SU-DHL-6 (cell line): ENCODE data around the gene APLNR.

ENCODE experiments used
- H2AFZ ChIP-seq: fragments of 200-600 bp; sonication (generic); 2 replicates; pipeline ENCODE4 v1.6.1; 2014; ENCODE audit warnings: low read depth, mild to moderate bottlenecking, moderate library complexity, mixed read lengths, antibody characterized with exemption, low read length; ENCODE audit not compliant: severe bottlenecking
- H3F3A ChIP-seq: fragments of 200-600 bp; shearing (Covaris generic); 2 replicates; pipeline ENCODE4 v1.6.0; 2016; ENCODE audit warnings: antibody characterized with exemption, mild to moderate bottlenecking; ENCODE audit not compliant: insufficient read depth
- H3K27ac ChIP-seq: fragments of 200-600 bp; sonication (generic); 2 replicates; pipeline ENCODE4 v1.5.1; 2016; ENCODE audit warnings: low read depth, mild to moderate bottlenecking, low read length, moderate library complexity, mixed read lengths
- H3K27me3 ChIP-seq: fragments of 200-600 bp; sonication (generic), shearing (Covaris generic); 2 replicates; pipeline ENCODE4 v1.6.0; 2014; ENCODE audit warnings: mild to moderate bottlenecking, low read length
- H3K36me3 ChIP-seq: fragments of 200-600 bp; sonication (generic); 2 replicates; pipeline ENCODE4 v1.6.1; 2014; ENCODE audit warnings: mild to moderate bottlenecking, low read length, mixed read lengths
- H3K4me2 ChIP-seq: fragments of 300-600, 200-600 bp; shearing (Covaris generic), sonication (generic); 2 replicates; pipeline ENCODE4 v1.6.0; 2014; ENCODE audit warnings: low read length, low read depth, mild to moderate bottlenecking; ENCODE audit not compliant: poor library complexity, severe bottlenecking
- H3K4me3 ChIP-seq: fragments of 200-600 bp; sonication (generic); 2 replicates; pipeline ENCODE4 v1.5.1; 2014; ENCODE audit warnings: antibody characterized with exemption, low read length, mild to moderate bottlenecking, mixed read lengths; ENCODE audit not compliant: insufficient read depth, poor library complexity, severe bottlenecking
- H3K79me2 ChIP-seq: fragments of 200-600 bp; sonication (generic); 2 replicates; pipeline ENCODE4 v1.6.1; 2014; ENCODE audit warnings: mild to moderate bottlenecking, low read length, moderate library complexity; ENCODE audit not compliant: insufficient read depth
- H3K9ac ChIP-seq: fragments of 200-600 bp; sonication (generic); 2 replicates; pipeline ENCODE4 v1.7.0; 2014; ENCODE audit warnings: mild to moderate bottlenecking, low read length
- H3K9me2 ChIP-seq: fragments of 200-600 bp; sonication (generic); replicated peaks from 2 replicates; pipeline ENCODE4 v1.6.1; 2014; ENCODE audit warnings: low read length; ENCODE audit not compliant: insufficient read depth
- H3K9me3 ChIP-seq: fragments of 200-600 bp; sonication (generic); 2 replicates; pipeline ENCODE4 v1.6.1; 2014; ENCODE audit warnings: low read length, mixed read lengths; ENCODE audit not compliant: insufficient read depth
- H4K20me1 ChIP-seq: fragments of 200-600 bp; sonication (generic); 2 replicates; pipeline ENCODE4 v1.6.1; 2014; ENCODE audit warnings: low read depth, mild to moderate bottlenecking, antibody characterized with exemption, low read length, moderate library complexity, mixed read lengths
- EZH2phosphoT487 ChIP-seq: fragments of 200-600 bp; sonication (generic), shearing (Covaris generic); conservative IDR thresholded peaks from 2 replicates; pipeline ENCODE4 v1.6.1; 2018; ENCODE audit warnings: mild to moderate bottlenecking, antibody characterized with exemption, low read length, moderate library complexity, mixed read lengths
- TF ChIP-seq, protein P1 (sequence below): fragments of 200-600 bp; sonication (generic); IDR thresholded peaks from one replicate; pipeline ENCODE4 v1.5.1; 2017; ENCODE audit warnings: antibody characterized with exemption, mild to moderate bottlenecking, low read length, moderate library complexity; ENCODE audit not compliant: insufficient read depth, poor library complexity, severe bottlenecking

Gene APLNR

DNA sequence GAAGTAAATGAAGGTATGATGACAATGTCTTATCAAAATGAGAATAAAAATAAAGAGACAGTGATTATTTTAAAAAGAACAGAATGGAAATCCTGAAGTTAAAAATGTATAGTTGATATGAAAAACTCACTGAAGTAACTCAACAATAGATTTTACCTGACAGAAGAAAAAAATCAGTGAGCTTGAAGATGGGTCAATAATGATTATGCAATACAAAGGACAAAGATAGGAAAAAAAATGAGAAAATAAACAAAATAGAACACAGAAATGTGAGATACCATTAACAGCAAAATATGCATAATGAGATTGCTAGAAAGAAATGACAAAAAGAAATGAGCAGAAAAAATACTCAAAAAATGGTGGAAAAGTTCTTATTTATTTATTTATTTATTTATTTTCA is 19.1 kb upstream of the APLNR start:
- Histone ChIP-seq H3K27me3 (no peaks in the 10 kb centered on the region), H3K27ac (no peak overlapping the region), H3K9ac (no peak overlapping the region), H3K9me2 (no peaks in the 10 kb centered on the region), H4K20me1 (no peaks in the 10 kb centered on the region), H3K4me2 (no peak overlapping the region), H3F3A (no peaks in the 10 kb centered on the region), H3K9me3 (no peaks in the 10 kb centered on the region), H3K79me2 (no peaks in the 10 kb centered on the region), H3K36me3 (no peaks in the 10 kb centered on the region), H2AFZ (no peak overlapping the region), H3K4me3 (no peak overlapping the region)
- no peak for TF ChIP-seq EZH2phosphoT487
- TF ChIP-seq, protein P1, sequence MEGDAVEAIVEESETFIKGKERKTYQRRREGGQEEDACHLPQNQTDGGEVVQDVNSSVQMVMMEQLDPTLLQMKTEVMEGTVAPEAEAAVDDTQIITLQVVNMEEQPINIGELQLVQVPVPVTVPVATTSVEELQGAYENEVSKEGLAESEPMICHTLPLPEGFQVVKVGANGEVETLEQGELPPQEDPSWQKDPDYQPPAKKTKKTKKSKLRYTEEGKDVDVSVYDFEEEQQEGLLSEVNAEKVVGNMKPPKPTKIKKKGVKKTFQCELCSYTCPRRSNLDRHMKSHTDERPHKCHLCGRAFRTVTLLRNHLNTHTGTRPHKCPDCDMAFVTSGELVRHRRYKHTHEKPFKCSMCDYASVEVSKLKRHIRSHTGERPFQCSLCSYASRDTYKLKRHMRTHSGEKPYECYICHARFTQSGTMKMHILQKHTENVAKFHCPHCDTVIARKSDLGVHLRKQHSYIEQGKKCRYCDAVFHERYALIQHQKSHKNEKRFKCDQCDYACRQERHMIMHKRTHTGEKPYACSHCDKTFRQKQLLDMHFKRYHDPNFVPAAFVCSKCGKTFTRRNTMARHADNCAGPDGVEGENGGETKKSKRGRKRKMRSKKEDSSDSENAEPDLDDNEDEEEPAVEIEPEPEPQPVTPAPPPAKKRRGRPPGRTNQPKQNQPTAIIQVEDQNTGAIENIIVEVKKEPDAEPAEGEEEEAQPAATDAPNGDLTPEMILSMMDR = no peak

DNA sequence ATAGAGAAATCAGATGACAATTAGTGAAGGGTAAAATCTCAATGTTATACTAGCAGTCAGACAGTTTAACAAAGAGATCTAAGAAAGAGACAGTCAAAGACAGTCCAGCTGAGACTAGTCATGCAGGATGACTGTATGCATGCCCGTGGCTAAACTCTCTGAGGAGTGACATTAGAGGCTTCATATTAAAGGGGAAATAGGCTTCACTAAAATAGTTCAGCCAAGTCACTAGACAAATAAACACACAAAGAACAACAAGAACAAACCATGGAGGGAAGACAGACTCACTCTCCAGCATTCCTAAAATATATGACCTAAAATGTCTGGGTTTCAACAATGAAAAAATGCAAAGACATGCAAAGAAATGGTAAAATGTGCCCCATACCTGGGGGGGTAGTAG is 18.6 kb upstream of the APLNR start:
- TF ChIP-seq, protein P1 = no peak
- no peak for TF ChIP-seq EZH2phosphoT487
- no peak overlapping the region for H3K27ac ChIP-seq
- H3K9me3 ChIP-seq = no peaks in the 10 kb centered on the region
- no peaks in the 10 kb centered on the region for H3F3A ChIP-seq
- no peak overlapping the region for H2AFZ ChIP-seq
- H3K79me2 ChIP-seq = no peaks in the 10 kb centered on the region
- H3K27me3 ChIP-seq = no peaks in the 10 kb centered on the region
- no peak overlapping the region for H3K9ac ChIP-seq
- no peak overlapping the region for H3K4me2 ChIP-seq
- no peaks in the 10 kb centered on the region for H3K36me3 ChIP-seq
- no peak overlapping the region for H3K4me3 ChIP-seq
- H3K9me2 ChIP-seq = no peaks in the 10 kb centered on the region
- no peaks in the 10 kb centered on the region for H4K20me1 ChIP-seq

DNA sequence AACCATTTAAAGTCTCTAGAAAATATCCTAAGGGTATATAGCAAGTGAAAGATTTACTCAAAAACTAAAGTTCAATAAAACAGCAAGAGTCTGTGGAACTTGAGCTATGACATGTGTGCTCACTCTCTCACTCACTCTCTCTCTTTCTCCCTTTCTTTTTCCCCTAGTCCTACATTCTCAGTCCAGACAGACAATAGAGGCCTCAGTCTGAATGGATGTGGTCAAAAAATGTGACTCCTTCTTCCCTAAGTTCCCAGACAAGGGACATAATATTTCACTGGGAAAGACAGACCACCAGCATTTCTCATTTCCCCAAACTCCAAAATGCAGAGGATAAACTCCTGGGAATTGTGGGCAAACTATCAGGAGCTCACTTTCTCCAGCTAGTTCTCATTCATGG is 17.6 kb upstream of the APLNR start:
- H4K20me1 ChIP-seq = no peaks in the 10 kb centered on the region
- H3K9me2 ChIP-seq = no peaks in the 10 kb centered on the region
- no peak overlapping the region for H3K4me2 ChIP-seq
- no peaks in the 10 kb centered on the region for H3K27me3 ChIP-seq
- H3F3A ChIP-seq = no peaks in the 10 kb centered on the region
- no peaks in the 10 kb centered on the region for H3K36me3 ChIP-seq
- H3K9ac ChIP-seq = no peak overlapping the region
- no peaks in the 10 kb centered on the region for H3K9me3 ChIP-seq
- H3K27ac ChIP-seq = no peak overlapping the region
- TF ChIP-seq EZH2phosphoT487 = no peak
- TF ChIP-seq, protein P1 = no peak
- H3K79me2 ChIP-seq = no peaks in the 10 kb centered on the region
- no peak overlapping the region for H3K4me3 ChIP-seq
- H2AFZ ChIP-seq = no peak overlapping the region
